BJ (cell line): ENCODE data around the gene CTSZ. TPM values are rescaled to one million over a fixed set of nuclear protein-coding genes. Genes with fewer than 3 reads are reported as not detected.

Experiments
- CTCF ChIA-PET: fragments of 350-600 bp; formaldehyde crosslinking; extraction: SDS; loops from one replicate; lab custom pipeline; 2021; ENCODE audit warnings: antibody characterized with exemption, inconsistent platforms; lab: Yijun Ruan, JAX
- POLR2A ChIA-PET: fragments of 300-600 bp; sonication (Branson Sonifier 250); formaldehyde crosslinking; extraction: SDS; loops from one replicate; lab custom pipeline; 2021; ENCODE audit warnings: antibody characterized with exemption; lab: Charles Lee
- DNase-seq: peaks from one replicate; pipeline ENCODE4 v3.0.0-alpha.2; 2011; ENCODE audit warnings: low read depth
- H3K27me3 ChIP-seq: 2 replicates; pipeline ENCODE4 v1.6.0; 2011; ENCODE audit warnings: low read length; ENCODE audit not compliant: control insufficient read depth, insufficient read depth
- H3K36me3 ChIP-seq: 2 replicates; pipeline ENCODE4 v1.5.1; 2011; ENCODE audit warnings: low read length; ENCODE audit not compliant: control insufficient read depth, insufficient read depth
- H3K4me3 ChIP-seq: 2 replicates; pipeline ENCODE4 v1.5.1; 2011; ENCODE audit warnings: low read depth, mild to moderate bottlenecking, control low read depth, low read length
- polyA plus RNA-seq: library from polyadenylated mRNA; depleted of rRNA; stranded (reverse); fragments of >200 nt; gene quantifications from 2 replicates; pipeline ENCODE4 v1.2.3, GENCODE V29; 2011
- TF ChIP-seq, protein P1 (sequence below): IDR thresholded peaks from 2 replicates; pipeline ENCODE4 v1.5.1; 2011; ENCODE audit warnings: low read depth, mild to moderate bottlenecking, control low read depth, inconsistent platforms, low read length, moderate library complexity; ENCODE audit not compliant: insufficient read depth

Gene CTSZ
- polyA plus RNA-seq, 1 experiment: 288 TPM

DNA sequence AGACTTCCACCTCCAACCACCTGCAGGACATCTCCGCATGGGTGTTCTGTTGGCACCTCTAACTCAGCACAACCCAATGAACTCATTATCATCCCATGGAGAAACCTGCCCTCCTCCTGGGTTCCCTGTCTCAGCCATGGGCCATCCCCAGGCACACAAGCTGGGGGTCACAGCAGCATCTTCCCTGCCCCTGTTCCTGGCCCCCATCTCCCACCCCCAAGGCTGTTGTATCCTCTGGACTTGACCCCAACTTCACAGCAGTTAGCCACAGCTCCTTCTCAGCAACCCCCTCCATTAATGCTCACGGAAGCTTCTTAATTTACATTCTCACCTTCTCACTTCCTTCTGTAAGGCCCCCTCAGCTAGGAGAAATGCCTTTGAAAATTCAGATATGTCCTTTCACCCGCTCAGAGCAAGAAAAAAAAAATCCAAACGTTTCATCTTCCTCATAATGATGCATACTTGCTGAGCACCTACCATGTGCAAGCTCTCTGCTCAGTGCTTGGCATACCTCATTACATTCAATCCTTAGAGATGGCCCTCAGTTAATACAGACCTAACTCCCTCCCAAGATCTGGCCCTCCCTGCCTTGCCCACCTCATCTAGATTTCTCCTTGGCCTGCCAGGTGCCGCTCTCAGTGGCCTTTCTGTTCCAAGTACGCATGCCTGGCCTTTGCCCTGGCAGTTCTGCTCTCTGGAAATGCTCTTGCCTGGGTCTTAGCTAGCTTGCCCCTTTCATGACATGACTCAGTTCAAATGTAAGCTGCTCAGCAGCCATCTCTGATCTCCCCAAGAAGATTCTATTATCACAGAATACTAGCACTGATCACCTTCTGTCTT is 28.5 kb downstream of the CTSZ start:
- ChIA-PET POLR2A (no interaction called here), CTCF (interaction anchor here (0.7 to 2.5 kb wide), 2 partner anchors 71 to 108 kb away, joined by 3 to 7 read pairs; no protein-coding TSS in a partner anchor)
- no peak for DNase-seq
- TF ChIP-seq, protein P1, sequence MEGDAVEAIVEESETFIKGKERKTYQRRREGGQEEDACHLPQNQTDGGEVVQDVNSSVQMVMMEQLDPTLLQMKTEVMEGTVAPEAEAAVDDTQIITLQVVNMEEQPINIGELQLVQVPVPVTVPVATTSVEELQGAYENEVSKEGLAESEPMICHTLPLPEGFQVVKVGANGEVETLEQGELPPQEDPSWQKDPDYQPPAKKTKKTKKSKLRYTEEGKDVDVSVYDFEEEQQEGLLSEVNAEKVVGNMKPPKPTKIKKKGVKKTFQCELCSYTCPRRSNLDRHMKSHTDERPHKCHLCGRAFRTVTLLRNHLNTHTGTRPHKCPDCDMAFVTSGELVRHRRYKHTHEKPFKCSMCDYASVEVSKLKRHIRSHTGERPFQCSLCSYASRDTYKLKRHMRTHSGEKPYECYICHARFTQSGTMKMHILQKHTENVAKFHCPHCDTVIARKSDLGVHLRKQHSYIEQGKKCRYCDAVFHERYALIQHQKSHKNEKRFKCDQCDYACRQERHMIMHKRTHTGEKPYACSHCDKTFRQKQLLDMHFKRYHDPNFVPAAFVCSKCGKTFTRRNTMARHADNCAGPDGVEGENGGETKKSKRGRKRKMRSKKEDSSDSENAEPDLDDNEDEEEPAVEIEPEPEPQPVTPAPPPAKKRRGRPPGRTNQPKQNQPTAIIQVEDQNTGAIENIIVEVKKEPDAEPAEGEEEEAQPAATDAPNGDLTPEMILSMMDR: no peak
- Histone ChIP-seq H3K27me3 (no peaks in the 10 kb centered on the region), H3K4me3 (no peak overlapping the region), H3K36me3 (no peaks in the 10 kb centered on the region)

DNA sequence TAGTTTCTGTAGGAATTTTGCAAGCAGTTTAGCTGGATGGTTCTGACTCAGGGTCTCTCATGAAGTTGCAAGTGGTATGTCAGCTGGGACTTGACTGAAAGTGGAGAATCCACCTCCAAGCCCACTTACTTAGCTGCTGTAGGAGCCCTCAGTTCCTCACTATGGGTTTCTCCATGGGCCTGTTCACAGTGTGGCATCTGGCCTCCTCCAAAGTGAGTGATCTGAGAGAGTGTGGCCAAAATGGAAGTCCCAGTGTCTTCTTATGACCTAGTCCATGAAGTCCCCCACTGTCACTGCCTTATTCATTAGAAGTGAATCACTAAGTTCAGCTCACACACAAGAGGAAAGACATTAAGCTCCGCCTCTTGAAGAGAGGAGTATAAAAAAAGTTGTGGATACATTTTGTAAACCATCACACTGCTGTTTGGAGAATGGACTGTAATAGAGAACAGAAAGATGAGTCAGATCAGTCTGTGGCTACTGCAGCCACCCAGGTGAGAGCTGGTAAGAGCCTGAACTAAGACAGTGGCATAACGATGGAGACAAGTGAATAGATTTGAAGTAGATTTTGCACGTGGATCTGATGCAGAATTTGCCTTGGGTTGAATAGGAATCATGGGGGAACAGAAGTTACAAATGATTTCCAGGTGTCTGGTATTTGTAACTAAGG is 30.9 kb downstream of the CTSZ start:
- Histone ChIP-seq H3K27me3 (no peaks in the 10 kb centered on the region), H3K36me3 (no peaks in the 10 kb centered on the region), H3K4me3 (no peak overlapping the region)
- DNase-seq: no peak
- ChIA-PET POLR2A (no interaction called here), CTCF (interaction anchor here (0.7 to 2.5 kb wide), 2 partner anchors 33 to 106 kb away, joined by 3 to 7 read pairs; no protein-coding TSS in a partner anchor)
- TF ChIP-seq, protein P1: no peak

DNA sequence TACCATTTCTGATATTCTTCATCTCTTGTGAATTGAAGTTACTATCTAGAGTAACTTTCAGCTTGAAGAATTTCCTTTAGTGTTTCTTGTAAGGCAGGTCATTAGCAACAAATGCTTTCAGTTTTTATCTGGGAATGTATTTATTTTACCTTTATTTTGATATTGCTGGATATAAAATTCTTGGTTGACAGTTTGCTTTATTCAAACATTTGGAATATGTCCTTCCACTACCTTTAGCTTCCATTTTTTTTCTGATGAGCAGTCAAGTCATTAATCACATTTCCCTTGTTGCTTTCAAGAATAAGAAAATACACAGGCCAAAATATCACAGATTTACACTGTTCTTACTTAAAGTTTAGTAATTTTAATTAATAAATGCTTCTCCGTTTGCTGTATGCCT is 31.7 kb downstream of the CTSZ start:
- ChIA-PET CTCF (no interaction called here), POLR2A (no interaction called here)
- H3K4me3 ChIP-seq: no peak overlapping the region
- TF ChIP-seq, protein P1: no peak
- H3K27me3 ChIP-seq: no peaks in the 10 kb centered on the region
- H3K36me3 ChIP-seq: no peaks in the 10 kb centered on the region
- DNase-seq: no peak

DNA sequence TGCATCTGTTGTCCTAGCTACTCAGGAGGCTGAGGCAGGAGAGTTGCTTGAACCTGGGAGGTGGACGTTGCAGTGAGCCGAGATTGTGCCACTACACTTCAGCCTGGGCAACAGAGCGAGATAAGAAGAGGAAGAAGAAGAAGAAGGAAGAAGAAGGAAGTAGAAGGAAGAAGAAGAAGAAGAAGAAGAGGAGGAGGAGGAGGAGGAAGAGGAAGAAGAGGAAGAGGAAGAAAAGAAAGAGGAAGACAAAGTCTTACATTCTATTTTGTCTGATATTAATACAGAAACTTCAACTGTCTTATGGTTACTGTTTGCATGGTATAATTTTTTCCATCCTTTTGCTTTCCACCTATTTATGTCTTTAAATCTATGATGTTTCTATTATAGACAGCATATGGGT is 33.2 kb downstream of the CTSZ start:
- Histone ChIP-seq H3K36me3 (no peaks in the 10 kb centered on the region), H3K27me3 (no peaks in the 10 kb centered on the region), H3K4me3 (no peak overlapping the region)
- POLR2A ChIA-PET: no interaction called here
- CTCF ChIA-PET: no interaction called here
- TF ChIP-seq, protein P1: no peak
- DNase-seq: no peak

DNA sequence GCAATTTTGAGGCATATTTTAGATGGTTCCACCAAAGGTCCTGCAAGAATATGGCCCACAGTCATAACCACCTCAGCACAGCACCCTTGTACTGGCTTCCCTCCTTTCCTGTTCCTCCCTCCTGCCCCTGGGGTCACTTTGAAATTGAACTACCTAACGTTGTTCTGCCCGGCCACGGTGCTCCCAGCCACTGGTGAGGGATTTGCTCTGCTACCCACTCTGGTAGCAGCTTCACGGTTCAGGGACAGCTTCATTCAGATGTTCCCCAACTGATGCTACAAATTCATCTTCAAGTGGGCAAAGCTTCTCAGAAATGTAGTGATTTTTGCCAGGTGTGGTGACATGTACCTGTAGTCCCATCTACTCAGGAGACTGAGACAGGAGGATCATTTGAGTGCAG is 33.9 kb downstream of the CTSZ start:
- Histone ChIP-seq H3K4me3 (no peak overlapping the region), H3K36me3 (no peaks in the 10 kb centered on the region), H3K27me3 (peaks cover 2% of the 10 kb centered on the region; the same call in 1 of the 2 replicates)
- TF ChIP-seq, protein P1: no peak
- DNase-seq: no peak
- CTCF ChIA-PET: no interaction called here
- POLR2A ChIA-PET: no interaction called here
